HG03175 (cell line): ENCODE data around the gene RAB33B.
"Not testable (repeated sequence)": the region's sequence is repeated elsewhere in the genome, so short reads cannot be mapped to it uniquely, and the experiment has no call there.

Experiments
- ATAC-seq: cut with Tn5 transposase; IDR thresholded peaks from one replicate; pipeline ENCODE4 v1.9.1; 2021; ENCODE audit warnings: mild to moderate bottlenecking, moderate library complexity; ENCODE audit not compliant: unreplicated experiment

Gene RAB33B

GRCh38 chr4:139461022-139461628, 7.2 kb downstream of the RAB33B start:
- ATAC-seq, result no peak

DNA sequence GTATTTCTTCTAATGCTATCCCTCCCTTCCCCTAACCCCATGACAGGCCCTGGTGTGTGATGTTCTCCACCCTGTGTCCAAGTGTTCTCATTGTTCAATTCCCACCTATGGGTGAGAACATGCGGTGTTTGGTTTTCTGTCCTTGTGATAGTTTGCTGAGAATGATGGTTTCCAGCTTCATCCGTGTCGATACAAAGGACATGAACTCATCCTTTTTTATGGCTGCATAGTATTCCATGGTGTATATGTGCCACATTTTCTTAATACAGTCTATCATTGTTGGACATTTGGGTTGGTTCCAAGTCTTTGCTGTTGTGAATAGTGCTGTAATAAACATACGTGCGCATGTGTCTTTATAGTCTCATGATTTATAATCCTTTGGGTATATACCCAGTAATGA, 10.6 kb downstream of the RAB33B start:
- ATAC-seq, result not testable (repeated sequence)

GRCh38 chr4:139465922-139466321, 12.0 kb downstream of the RAB33B start:
- no peak for ATAC-seq

DNA sequence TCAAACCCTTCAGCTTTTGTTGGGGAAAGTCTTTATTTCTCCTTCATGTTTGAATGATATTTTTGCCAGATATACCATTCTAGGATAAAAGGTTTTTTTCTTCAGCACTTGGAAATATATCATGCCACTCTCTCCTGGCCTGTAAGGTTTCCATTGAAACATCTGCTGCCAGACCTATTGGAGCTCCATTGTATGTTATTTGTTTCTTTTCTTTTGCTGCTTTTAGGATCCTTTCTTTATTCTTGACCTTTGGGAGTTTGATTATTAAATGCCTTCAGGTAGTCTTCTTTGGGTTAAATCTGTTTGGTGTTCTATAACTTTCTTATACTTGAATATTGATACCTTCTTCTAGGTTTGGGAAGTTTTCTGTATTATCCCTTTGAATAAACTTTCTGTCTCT, 14.8 kb downstream of the RAB33B start:
- not testable (repeated sequence) for ATAC-seq

DNA sequence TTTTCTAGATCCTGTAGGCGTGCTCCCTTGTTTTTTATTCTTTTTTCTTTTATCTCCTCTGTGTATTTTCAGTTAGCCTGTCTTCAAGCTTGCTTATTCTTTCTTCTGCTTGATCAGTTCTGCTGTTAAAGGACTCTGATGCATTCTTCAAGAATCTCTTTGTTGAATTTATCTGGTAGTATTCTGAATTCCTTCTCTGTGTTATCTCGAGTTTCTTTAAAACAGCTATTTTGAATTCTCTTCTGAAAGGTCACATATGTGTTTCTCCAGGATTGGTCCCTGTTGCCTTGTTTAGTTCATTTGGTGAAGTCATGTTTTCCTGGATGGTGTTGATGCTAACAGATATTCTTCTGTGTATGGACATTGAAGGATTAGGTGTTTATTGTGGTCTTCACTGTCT, 15.3 kb downstream of the RAB33B start:
- no peak for ATAC-seq

- no peak for ATAC-seq
Observed at GRCh38 chr4:139469869-139470268, 15.9 kb downstream of the RAB33B start.

DNA sequence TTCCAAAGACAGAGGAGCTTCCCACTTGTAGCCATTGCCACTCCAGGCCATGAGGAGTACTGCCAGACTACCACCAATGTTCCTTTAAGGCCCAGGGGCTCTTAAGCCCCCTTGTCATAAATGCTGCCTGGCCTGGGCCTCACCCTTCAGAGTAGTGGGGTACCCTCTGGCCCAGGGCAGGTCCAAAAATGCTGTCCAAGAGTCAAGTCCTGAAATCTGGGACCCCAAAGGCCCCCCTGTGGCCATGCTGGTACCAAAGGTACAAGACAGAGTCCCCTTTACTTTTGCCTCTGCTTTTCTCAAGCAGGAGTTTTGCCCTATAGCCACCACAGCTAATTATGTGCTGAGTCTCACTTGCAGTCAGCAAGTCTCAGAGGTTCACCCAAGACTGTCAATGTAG, 16.4 kb downstream of the RAB33B start:
- no peak for ATAC-seq

DNA sequence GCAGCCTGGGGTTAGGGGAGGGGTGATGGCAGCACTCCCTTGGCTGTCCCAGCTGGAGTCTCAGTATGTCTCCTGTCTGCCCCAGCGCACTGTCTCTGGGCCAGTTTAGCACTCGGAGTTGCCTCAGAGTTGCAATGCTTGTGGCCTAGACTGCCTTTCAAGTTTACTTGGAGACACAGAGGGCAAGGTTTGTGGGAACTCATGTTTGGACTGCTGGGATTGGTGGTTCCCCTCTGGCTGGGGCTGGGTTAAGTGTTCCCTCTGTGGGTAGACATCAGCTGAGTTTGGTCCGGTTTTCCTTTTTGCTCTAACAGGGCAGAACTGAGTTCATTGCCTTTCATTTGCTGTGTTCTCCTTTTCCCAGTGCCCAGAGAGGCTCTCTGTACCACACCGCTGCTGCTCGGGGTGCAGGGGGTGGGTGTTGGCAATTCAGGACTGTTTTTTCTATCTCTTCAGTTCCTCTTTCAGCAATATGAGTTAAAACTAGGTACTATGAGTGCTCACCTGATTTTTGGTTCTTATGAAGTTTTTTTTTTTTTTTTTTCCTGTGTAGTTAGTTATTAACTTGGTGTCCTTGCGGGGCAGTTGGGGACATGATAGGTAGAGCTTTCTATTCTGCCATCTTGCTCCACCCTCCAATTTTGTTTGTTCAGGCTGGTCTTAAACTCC, 17.2 kb downstream of the RAB33B start:
- no peak for ATAC-seq

- no peak for ATAC-seq
Observed at GRCh38 chr4:139472852-139473251, 18.9 kb downstream of the RAB33B start.

DNA sequence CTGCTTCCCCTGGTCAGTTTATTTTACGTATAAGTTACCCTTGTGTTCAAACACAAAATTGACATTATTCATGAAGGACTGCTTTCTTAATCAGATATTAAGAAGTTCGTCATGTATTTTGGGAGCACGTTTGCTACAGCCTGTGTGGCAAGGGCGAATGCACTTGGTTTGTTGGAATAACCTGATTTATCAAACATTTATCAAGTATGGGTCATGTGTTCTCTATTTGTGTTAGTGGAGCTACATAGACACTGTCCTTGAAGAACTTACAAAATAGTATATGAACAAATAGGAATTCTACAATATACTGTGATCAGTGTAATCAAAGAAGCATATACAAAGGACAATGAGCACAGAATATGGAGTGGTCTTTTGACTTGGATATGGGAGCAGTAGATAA, 22.4 kb downstream of the RAB33B start:
- no peak for ATAC-seq

GRCh38 chr4:139481465-139481864, 27.5 kb downstream of the RAB33B start:
- ATAC-seq, result no peak

DNA sequence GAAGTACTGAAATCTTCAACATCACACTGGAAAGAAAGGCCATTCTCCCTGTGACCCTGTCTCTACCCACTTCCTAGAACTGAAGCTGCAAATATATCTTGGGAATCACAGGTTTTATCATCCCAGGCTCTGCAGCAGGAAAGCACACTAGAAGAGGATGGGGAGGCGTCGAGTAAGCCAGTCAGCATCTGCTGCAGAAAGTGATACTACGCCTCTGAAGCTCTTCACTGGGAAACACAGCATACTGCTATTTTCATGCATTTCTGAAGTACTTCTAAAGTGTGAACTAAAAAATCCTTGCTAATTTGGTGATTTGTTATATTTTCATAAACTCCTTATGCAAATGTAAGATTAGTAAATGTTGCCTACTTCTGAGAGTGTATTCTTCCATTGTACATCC, 29.1 kb downstream of the RAB33B start:
- ATAC-seq, result no peak

- ATAC-seq, result no peak
Observed at GRCh38 chr4:139484783-139485311, 30.9 kb downstream of the RAB33B start.

GRCh38 chr4:139488442-139488841, 34.5 kb downstream of the RAB33B start:
- ATAC-seq, result no peak

DNA sequence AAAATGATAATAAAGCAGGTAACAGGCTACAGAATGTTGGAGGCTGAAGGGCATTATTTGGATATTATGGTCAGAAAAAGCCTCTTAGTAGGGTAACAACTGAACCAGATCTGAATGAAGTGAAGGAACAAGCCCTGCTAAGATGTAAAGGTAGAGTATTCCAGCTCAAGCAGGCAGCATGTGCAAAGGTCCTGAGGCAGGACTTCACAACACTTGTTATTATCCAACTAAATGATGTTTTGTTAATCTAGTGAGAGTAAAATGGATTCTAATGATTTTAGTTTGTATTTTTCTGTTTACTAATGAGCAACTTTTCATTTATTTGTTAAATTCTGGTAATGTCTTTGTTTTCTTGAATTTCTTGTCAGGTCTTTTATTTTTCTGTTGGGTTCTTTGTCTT, 35.7 kb downstream of the RAB33B start:
- no peak for ATAC-seq

DNA sequence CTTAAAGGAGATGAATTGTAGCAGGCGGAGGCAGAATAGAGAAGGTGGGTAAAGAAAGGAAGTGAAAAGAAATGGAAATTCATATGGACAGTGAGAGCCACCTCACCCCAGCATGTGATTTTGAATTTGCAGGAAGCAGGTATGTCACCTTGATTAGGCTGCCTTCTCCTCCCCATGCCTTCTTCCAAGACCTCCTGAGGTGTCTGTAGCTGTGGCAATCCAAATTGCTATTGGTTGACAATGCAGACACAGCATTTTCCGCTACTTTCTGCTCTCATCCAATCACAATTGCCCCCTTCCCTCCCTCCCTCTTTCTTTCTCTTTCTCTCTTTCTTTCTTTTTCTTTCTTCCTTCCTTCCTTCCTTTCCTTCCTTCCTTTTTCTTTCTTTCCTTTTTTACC, 38.5 kb downstream of the RAB33B start:
- no peak for ATAC-seq

- no peak for ATAC-seq
Observed at GRCh38 chr4:139493176-139493575, 39.3 kb downstream of the RAB33B start.

- no peak for ATAC-seq
Observed at GRCh38 chr4:139499186-139499585, 45.3 kb downstream of the RAB33B start.

GRCh38 chr4:139501117-139501516, 47.2 kb downstream of the RAB33B start:
- no peak for ATAC-seq

- ATAC-seq, result no peak
Observed at GRCh38 chr4:139501527-139501926, 47.6 kb downstream of the RAB33B start.

- ATAC-seq, result no peak
Observed at GRCh38 chr4:139501927-139502899, 48.3 kb downstream of the RAB33B start.
